H7 (cell line): ENCODE data around the gene SIL1. TPM values are rescaled to one million over a fixed set of nuclear protein-coding genes. Genes with fewer than 3 reads are reported as not detected.

Experiments used
- DNase-seq: peaks from one replicate; pipeline ENCODE4 v3.0.0; 2012
- H3K27me3 ChIP-seq: 2 replicates; pipeline ENCODE4 v1.6.0; 2011; ENCODE audit warnings: mild to moderate bottlenecking, low read length; ENCODE audit not compliant: control insufficient read depth, insufficient read depth
- H3K36me3 ChIP-seq: replicated peaks from 2 replicates; pipeline ENCODE4 v1.5.1; 2011; ENCODE audit warnings: low read length; ENCODE audit not compliant: control insufficient read depth, insufficient read depth
- H3K4me3 ChIP-seq: 2 replicates; pipeline ENCODE4 v1.5.1; 2011; ENCODE audit warnings: low read depth, mild to moderate bottlenecking, control low read depth, low read length, moderate library complexity; ENCODE audit not compliant: insufficient read depth
- total RNA-seq: library from RNA; depleted of rRNA; stranded (reverse); fragments of >200 nt; shearing (Covaris generic); gene quantifications from 2 replicates; pipeline ENCODE4 v1.2.3, GENCODE V29; 2014

The SIL1 gene
- total RNA-seq, 1 experiment from 2014 or later: 14.8 TPM

DNA sequence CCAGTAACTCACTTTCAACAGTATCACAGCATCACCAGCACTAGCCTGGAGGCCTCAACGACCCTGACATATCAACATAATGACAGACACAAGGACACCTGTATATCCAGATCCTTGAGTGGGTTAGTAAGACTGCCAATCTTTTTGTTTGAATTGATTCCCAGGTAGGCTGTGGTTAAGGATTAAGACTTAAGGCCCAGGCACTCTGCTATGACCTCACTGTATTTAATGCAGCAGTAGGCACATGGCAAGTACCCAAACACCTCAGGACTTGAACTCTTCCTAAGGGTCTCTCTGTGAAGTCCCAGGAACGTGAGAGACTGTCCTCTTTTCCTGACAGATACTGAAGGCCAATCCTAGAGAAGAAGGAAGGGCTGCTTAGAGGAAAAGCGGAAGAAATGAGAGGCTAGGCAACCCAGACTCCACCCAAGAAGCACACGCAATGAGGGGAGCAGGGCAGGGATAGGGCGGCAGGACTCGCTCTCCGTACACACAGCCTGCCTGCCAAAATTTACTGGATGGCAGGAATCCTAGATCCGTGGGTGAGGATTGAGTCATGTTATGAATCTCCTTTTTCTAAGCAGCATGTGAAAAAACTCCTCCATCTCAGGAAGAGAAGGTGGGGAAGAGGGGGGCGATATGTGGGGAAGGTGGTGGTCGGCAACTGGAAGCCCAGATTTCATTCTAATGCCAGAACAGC is 93.4 kb downstream of the SIL1 start:
- DNase-seq: no peak
- Histone ChIP-seq H3K27me3 (no peaks in the 10 kb centered on the region), H3K4me3 (no peak overlapping the region), H3K36me3 (no peaks in the 10 kb centered on the region)

DNA sequence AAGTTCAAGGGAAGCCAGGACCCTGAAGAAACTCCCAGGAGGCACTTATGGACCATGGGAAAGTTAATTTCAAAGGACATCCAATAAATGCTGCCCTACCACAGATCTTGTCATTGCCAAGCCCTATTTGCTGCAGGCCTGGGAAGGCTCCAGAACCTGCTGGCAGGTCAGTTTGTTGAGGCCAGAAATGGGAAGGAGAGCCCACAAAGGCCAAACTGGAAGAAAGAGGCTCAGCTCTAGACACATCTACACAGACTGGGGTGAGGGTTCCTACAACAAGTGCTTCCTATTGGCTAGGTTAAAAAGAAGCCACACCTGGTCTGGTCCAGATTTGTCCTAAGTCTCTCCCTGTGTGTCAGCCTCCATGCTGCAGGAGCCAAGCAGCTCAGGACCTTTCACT is 94.4 kb downstream of the SIL1 start:
- DNase-seq: no peak
- Histone ChIP-seq H3K27me3 (no peaks in the 10 kb centered on the region), H3K36me3 (no peaks in the 10 kb centered on the region), H3K4me3 (no peak overlapping the region)

DNA sequence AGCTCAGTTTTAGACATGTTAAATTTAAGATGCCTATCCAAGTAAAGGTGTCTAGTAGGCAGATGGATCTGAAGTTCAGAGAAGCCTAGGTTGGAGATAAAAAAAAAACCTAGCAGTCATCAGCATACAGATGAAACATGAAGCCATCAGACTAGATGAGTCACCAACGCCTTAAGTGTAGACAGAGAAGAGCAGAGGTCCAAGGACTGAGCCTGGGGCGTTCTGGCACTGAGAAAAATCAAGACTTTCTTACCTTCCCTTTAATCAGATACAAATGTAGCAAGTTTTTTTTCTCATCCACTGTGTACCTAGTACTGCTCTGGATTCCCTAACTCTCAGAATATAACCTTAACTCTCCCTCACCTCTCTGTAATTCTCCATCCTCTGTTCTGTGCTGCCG is 97.3 kb downstream of the SIL1 start:
- no peaks in the 10 kb centered on the region for H3K36me3 ChIP-seq
- H3K27me3 ChIP-seq: no peaks in the 10 kb centered on the region
- no peak for DNase-seq

DNA sequence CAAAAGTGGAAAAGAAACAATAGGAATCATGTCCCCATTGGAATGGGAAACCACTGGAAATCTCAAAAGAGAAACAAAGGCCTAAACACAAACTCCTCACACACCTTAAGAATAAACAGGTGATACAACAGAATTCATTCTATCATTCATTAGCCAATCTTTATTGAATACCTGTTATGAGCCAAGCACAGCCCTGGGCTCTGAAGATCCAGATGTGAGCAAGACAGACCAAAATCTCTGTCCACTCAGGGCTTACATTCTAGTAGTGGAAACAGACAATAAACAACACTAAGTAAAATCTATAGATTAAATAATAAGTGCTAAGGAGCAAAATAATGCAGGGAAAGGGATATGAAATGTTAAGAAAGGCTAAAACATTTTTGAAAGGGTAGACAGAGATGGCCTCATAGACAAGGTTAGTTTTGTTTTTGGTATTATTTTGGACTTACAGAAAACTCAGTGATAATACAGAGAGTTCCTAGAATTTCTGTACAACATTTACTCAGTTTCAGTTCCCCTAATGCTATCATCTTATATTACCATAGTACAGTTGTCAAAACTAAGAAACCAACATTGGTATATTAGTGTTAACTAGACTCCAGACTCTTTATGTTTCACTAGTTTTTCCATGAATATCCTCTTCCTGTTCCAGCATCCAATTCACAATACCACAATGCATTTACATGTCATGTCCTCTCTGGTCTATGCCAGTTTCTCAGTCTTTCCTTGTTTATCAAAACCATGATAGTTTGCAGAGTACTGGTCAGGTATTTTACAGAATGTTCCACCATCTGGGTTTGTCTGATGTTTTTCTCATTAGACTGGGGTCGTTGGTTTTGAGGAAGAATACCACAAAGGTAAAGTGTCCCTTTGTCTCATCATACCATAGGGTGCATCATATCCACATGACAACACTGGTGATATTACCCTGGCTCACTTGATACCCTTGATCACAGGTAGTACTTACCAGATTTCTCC is 103.7 kb downstream of the SIL1 start:
- Histone ChIP-seq H3K4me3 (no peak overlapping the region), H3K36me3 (no peaks in the 10 kb centered on the region), H3K27me3 (no peaks in the 10 kb centered on the region)
- DNase-seq: no peak

More for the DNA sequence above, 97.3 kb downstream of the SIL1 start:
- no peak overlapping the region for H3K4me3 ChIP-seq

DNA sequence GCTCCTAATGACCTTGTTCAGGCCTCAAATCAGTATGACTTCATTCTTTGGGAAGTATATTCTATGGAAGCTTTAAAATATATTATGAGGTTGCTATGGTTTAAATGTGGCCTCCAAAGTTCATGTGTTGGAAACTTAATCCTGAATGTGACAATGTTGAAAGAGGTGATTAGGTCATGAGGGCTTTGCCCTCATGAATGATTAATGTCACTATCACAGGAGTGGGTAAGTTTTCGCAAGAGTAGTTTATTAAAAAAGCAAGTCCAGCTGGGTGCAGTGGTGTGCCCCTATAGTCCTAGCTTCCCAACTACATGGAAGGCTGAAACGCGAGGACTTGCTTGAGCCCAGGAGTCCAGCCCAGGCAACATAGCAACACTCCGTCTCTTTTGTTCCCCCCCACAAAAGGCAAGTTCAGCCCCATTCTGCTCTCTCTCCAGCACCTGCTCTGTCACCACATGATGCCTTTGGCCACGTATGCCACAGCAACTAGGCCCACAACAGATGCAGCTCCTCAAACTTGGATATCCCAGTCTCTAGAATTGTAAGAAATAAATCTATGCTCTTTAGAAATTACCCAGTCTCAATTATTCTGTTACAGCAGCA is 105.3 kb downstream of the SIL1 start:
- DNase-seq: no peak
- Histone ChIP-seq H3K4me3 (no peak overlapping the region), H3K27me3 (no peaks in the 10 kb centered on the region), H3K36me3 (no peaks in the 10 kb centered on the region)

DNA sequence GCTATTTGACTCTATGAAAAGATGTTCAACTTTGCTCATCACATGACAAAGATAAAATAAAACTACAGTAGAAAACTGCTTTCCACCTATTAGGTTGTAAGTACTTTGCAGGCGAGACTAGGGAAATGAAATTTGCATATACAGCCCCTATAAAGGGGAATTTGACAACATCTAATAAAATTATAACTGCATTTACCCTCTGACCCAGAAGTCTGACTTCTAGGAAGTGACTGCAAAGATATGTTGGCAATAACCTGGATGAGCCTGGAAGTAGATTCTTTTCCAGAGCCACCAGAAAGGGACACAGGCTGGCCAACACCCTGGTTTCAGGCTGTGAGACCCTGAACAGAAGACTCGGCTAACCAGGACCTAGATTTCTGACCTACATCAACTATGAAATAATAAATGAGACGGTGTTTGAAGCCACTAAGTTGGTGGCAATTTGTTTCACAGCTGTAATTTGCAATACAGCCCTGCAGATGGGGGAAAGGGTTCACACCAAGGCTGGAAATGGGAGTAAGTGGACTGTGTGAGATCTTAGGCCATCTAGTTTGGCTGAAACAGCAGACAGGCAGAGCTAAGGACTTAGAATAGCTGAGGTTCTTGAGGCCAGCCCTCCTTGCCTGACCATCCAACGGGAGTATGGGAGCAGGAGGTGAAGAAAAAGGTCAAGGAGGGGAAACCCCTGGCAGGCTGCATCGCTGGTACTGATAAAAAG is 106.6 kb downstream of the SIL1 start:
- no peak overlapping the region for H3K4me3 ChIP-seq
- H3K27me3 ChIP-seq: no peaks in the 10 kb centered on the region
- no peak for DNase-seq
- H3K36me3 ChIP-seq: no peaks in the 10 kb centered on the region

DNA sequence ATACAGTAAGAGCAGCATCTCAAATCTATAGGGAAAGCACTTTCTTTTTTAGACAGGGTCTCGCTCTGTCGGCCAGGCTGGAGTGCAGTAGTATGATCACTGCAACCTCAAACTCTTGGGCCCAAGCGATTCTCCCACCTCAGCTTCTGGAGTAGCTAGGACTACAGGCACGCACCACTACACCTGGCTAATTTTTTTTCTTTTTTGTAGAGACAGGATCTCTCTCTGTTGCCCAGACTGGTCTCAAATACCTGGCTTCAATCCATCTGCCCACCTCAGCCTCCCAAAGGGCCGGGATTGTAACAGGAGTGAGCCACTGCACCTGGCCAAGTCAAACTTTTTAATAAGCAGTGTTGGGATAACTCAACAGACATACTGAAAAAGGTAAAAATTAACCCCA is 107.6 kb downstream of the SIL1 start:
- no peaks in the 10 kb centered on the region for H3K36me3 ChIP-seq
- no peak for DNase-seq
- no peak overlapping the region for H3K4me3 ChIP-seq
- H3K27me3 ChIP-seq: no peaks in the 10 kb centered on the region

DNA sequence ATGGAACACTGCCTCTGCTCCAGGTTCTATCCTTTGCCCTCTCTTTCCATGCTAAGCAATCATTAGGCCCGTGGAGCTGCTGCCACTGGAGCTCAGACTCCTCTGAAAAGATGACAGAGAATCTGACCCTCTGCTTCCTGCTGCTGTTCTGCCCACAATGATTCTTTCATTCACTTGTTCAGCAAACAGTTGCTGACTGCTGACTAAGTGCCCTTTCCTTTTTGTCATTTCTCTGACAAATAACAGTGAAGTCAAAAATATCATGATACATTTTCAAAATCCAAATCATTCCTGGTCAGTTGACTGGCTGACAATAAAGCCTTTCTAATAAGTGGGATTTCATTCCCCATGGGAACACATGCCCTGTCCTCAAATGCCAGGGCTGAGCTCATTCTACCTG is 110.1 kb downstream of the SIL1 start:
- no peaks in the 10 kb centered on the region for H3K27me3 ChIP-seq
- no peak for DNase-seq
- H3K36me3 ChIP-seq: no peaks in the 10 kb centered on the region
- no peak overlapping the region for H3K4me3 ChIP-seq

DNA sequence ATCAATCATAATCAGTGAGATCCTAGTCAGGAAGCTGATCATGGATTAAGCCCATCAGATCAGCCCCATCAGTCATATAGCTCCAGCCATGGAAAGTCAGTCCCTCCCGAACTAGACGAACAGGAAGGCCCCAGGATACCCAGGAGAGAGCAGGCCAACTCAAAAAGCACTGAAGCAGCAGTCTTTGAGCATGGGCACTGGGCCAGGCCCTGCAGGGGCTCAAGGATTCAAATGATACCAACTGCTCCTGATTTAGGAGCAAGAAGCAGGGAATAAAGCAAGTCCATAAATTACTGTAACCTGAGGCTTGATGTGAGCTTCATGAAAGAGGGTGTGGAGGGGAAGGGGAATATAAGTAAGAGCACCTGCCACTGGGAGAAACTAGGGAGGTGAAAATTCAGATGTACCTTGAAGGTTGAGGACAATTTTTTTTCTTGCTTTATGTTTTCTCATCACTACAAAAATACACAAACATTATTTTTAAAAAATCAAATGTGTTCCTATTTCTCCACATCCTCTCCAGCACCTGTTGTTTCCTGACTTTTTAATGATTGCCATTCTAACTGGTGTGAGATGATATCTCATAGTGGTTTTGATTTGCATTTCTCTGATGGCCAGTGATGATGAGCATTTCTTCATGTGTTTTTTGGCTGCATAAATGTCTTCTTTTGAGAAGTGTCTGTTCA is 115.2 kb downstream of the SIL1 start:
- Histone ChIP-seq H3K27me3 (no peaks in the 10 kb centered on the region), H3K4me3 (no peak overlapping the region), H3K36me3 (no peaks in the 10 kb centered on the region)
- DNase-seq: no peak

DNA sequence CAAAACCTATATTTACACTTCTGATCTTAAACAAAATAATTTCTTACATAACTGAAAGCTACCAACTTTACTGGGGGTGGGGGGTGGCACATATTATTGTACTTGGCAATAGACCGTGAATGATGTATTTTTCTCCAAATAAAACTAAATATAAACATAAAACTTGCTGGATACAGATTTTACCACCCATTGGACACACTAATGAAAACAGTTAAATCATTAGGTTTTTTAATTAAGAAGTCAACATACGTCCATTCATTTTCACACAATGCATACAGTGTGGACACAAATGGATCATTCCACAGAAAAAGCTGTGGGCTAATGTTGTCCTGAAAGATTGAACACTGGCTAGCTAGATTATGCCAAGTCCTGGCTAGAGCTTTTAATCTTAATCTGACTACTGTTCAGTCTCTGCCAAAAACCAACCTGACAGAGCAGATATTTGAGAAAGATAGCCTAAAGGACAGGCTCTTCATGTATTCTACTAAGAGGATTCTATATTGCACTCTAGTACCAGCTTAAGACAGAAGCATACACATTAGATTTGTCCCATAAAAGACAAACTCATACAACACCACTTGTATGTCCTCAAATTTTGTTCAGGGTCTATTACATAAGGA is 118.1 kb downstream of the SIL1 start:
- Histone ChIP-seq H3K4me3 (no peak overlapping the region), H3K36me3 (no peaks in the 10 kb centered on the region), H3K27me3 (no peaks in the 10 kb centered on the region)

DNA sequence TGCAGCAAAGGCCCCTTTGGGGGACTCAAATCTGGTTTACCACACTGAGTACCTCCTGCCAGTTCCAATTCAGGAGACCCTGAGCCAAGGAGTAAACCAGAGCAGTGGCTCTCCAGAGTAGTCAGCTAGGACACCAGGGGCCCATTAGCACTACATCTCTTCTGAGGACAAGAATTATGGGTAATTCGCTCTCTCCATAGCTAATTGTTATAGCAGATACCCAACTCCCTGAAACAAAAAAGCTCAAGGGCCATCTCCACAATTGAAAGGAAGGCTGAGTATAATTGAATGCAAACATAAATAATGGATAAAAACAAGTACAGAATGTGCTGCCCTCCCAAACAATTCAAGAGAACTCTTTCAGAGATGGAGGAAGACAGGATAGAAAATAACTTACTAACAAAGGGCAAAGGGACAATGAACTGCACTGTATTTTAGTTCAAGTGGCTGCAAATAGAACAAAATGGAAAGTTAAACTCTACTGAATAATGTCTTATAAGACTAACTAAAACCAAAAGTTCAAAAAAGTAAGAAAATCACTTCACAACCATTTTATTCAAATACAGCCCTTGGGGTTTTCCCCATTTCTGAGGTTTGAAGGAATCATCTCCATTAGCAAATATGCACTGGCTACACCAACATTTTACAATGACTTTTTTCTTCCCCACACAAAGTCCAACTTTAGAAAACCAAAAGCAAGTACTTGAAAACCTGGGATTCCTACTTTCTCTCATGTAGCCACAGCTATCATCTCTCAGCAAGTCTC is 118.8 kb downstream of the SIL1 start:
- DNase-seq: no peak
- Histone ChIP-seq H3K36me3 (no peaks in the 10 kb centered on the region), H3K27me3 (no peaks in the 10 kb centered on the region), H3K4me3 (no peak overlapping the region)

More for the DNA sequence above, 118.1 kb downstream of the SIL1 start:
- no peak for DNase-seq

DNA sequence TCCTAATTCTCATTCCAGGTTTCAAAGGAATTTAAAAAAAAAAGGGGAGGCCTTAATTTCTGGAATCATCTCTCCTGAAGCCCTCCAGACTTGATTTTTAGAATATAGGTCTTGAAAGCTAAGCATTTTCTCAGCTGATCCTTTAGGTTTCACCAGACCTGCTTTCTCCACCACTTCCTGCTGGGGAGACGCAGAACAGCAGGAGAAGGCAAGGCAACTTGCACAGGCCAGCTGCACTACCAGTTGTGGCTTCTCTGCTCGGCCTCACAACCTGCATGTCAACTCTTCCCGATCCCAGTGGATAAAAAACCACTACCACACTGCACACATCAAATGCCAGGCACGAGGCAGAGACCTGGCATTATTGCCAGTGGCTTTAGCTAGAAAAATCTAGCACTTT is 119.8 kb downstream of the SIL1 start:
- H3K36me3 ChIP-seq: no peaks in the 10 kb centered on the region
- H3K4me3 ChIP-seq: no peak overlapping the region
- no peaks in the 10 kb centered on the region for H3K27me3 ChIP-seq
- DNase-seq: no peak

DNA sequence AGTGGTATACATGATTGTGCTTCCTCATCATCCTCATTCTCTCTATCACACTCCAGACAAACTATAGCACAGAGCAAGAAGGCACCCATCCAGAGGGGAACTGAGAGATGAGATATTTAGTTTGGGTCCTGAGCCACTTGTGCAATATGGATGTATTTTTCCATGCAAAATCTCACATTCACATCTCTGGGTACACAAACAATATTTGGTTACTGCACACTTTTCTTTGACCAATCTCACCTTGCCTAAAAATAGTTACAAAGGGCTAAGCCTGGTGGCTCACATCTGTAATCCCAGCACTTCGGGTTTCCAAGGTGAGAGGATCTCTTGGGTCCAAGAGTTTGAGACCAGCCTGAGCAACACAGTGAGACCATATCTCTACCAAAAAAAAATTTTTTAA is 120.3 kb downstream of the SIL1 start:
- no peaks in the 10 kb centered on the region for H3K36me3 ChIP-seq
- H3K27me3 ChIP-seq: no peaks in the 10 kb centered on the region

More for the DNA sequence above, 120.3 kb downstream of the SIL1 start:
- H3K4me3 ChIP-seq: no peak overlapping the region
- DNase-seq: no peak
